NCI-H82 (cell line): ENCODE measurements around the gene SLC22A12.

Experiments used
- DNase-seq: peaks from one replicate; lab custom pipeline; 2025; lab: John Stamatoyannopoulos, UW

SLC22A12 gene

DNA sequence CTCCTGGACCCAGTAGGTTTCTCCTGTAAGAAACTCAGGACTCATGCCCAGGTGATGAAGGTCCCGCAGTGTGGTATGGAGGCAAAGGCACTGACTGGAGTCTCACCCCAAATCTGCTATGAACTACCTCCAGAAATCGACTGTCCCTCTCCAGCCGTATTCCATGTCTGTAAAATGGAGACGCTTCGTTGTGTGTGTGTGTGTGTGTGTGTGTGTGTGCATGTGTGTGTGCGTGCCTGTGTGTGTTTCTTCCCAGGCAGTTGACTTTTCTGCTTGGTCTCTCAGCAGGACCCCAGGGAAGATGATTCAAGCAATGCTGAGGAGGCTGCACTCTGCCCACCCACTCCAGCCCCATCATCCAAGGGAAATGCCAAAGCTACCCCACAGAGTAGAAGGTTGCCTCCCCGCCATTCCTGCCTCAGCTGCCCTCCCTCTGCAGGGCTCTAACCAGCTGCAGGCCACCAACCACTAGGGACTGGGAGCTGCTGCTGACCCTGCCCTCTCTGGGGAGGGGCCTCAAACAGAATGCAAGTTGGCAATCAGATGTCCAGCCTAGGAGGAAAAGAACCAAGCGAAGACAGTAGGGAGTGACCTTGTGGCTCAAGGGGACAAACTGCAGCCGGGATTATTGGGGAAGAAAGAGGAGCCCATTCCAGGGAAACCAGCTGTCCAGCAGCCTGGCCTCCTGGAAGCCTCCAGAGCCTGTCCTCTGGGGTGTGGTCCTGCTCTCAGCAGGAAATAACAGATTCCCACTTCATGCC lies 56.2 kb downstream of the SLC22A12 start:
- DNase-seq: no peak

- DNase-seq: no peak
Observed at GRCh38 chr11:64648551-64648950, 57.5 kb downstream of the SLC22A12 start.

DNA sequence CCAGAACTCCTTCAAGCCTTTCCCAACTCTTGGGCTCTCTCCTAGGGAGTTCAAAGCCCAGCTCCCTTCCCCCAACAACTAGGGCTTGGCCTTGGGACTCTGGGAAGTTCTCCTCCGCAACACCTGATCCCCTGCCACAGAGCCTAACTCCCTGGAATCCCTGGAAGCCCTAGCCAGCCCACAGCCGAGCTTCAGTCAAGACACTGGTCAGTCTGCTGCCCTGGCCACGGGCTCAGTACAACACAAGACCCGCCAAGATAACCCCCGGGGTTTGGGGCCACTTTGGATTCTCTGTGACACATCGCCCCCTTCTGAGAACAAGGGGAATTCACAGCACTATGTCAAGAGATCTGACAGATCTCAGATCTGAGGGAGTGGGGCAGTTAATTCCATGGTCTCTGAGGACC lies 58.3 kb downstream of the SLC22A12 start:
- peak; percentile 55 for DNase-seq

GRCh38 chr11:64650923-64651523 lies 60.0 kb downstream of the SLC22A12 start:
- DNase-seq: peak; percentile 60
